ENCODE measurements around the gene COPZ1. TPM values are rescaled to one million over a fixed set of nuclear protein-coding genes. Genes with fewer than 3 reads are reported as not detected.
"Not testable (repeated sequence)": the region's sequence is repeated elsewhere in the genome, so short reads cannot be mapped to it uniquely, and the experiment has no call there.

COPZ1 gene
- total and polyA plus RNA-seq, 2 donors (not counting 3 experiments of a cell fraction or from before 2014, with no cell fraction given) = 143 to 174 TPM

DNA sequence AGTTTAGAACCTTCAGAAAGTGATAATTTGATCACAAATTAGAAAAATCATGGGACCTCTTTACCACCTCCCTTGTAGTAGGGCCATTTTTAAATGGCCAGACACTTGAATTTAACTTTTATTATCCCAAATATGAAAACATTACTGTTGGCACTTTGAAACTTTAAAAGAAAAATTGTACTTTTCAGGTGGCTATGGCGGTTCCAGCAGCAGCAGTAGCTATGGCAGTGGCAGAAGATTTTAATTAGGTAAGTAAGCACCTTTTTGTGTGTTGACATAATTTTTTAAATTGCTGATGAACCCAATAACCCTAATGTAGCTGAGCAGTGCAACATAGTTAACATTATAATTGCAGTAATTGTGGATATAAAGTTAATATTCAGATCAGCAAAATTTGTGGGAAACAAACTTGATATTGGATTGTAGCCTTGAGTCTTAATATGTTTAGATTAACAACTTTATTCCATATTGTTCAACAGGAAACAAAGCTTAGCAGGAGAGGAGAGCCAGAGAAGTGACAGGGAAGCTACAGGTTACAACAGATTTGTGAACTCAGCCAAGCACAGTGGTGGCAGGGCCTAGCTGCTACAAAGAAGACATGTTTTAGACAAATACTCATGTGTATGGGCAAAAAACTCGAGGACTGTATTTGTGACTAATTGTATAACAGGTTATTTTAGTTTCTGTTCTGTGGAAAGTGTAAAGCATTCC, 40.7 kb upstream of the COPZ1 start:
- Histone ChIP-seq H3K36me3 (ENCODE audit: control insufficient read depth in 2 of 2, extremely low read depth in 1 of 2, insufficient read depth in 2 of 2, low read length in 2 of 2) (peaks cover 20 to 37% of the 10 kb centered on the region in 2 experiments), H3K4me2 (ENCODE audit: insufficient read depth, low read length) (peak overlapping the region; percentile 95), H3K79me2 (ENCODE audit: control insufficient read depth, insufficient read depth, low read length) (peaks cover 50% of the 10 kb centered on the region), H3K4me1 (ENCODE audit: control insufficient read depth, extremely low read depth, insufficient read depth, low read length) (peaks cover 31% of the 10 kb centered on the region), H3K9ac (replicated peaks; ENCODE audit: extremely low read depth, insufficient read depth, low read length) (peak overlapping the region; percentile 20), H3K4me3 (replicated peaks in 1 of 3; ENCODE audit: insufficient read depth in 1 of 3, low read depth in 1 of 3, low read length in 3 of 3) (peak overlapping the region; percentile 6 to 71 (median 10)), H4K20me1 (replicated peaks; ENCODE audit: control insufficient read depth, extremely low read depth, insufficient read depth, low read length) (peaks cover 16% of the 10 kb centered on the region)
- H3K9me3 ChIP-seq (replicated peaks; ENCODE audit: control insufficient read depth, insufficient read depth, low read length); H3K9me1 ChIP-seq (replicated peaks; ENCODE audit: control insufficient read depth, extremely low read depth, insufficient read depth, low read length); dilution Hi-C loops (cut with MboI; ENCODE audit: extremely low pct_ligation_motif_present, low sequenced_read_pairs); FAIRE-seq; H3K27ac ChIP-seq (ENCODE audit: insufficient read depth, low read depth, low read length); H2AFZ ChIP-seq (ENCODE audit: low read depth, low read length); DNase-seq (ENCODE audit: low read depth, low spot score); H3K27me3 ChIP-seq (ENCODE audit: control insufficient read depth in 2 of 2, insufficient read depth in 2 of 2, low read length in 2 of 2): not testable (repeated sequence)
- ChIA-PET POLR2A (interaction anchor here (0.9 to 1.9 kb wide), 3 partner anchors 8 to 33 kb away, joined by 3 to 4 read pairs (median 3); no protein-coding TSS in a partner anchor), CTCF (interaction anchor here (0.7 to 3.8 kb wide), 3 partner anchors 33 to 64 kb away, joined by 3 to 20 read pairs (median 17); partner anchors contain the start of gene COPZ1)
- intact Hi-C loops (cut with micrococcal nuclease) = loop anchor here (5.0 kb wide), 2 partner anchors 128 to 148 kb away; no protein-coding TSS in a partner anchor
- TSS peak; percentile 1 for BruUV-seq (replicated peaks)

DNA sequence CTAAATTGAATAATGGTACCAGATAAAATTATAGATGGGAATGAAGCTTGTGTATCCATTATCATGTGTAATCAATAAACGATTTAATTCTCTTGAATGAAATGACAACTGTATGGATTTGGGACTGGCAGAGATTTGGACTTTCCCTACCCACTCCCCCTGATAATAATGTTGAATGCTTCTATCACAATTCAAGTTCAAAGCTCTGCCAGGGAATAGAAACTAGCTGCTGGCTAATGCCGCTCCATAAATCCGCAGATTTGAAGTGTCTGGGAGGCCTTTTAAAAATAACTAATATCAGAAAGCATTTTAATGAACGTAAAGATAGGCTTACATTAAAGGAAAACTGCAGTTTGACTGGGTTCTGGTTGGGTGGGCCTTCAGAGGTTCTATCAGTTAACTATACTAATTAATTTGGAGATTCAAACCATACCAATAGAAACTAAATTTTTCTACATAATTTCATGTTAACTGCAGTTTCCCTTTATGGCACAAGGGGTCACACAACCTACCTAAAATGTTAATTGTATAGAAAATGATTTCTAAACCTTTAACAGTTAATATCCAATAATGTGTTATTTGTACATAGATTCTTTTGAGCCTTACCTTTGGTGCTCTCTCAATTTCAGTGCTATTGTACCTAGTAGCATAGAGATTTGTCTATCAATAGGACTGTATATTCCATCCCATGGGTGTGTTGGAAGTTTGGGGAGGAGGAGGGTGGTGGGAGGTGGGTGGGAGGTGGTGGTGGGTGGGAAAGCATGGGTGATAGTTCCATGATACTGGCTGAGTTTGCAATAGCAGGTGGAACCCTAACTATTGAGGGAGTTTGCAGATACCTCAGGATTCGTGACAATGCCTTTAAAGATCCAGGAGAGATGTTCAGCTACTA, 39.5 kb upstream of the COPZ1 start:
- FAIRE-seq (no peak), DNase-seq (ENCODE audit: low read depth, low spot score) (no peak)
- Histone ChIP-seq H4K20me1 (replicated peaks; ENCODE audit: control insufficient read depth, extremely low read depth, insufficient read depth, low read length) (peaks cover 16% of the 10 kb centered on the region), H3K4me3 (replicated peaks in 1 of 3; ENCODE audit: insufficient read depth in 1 of 3, low read depth in 1 of 3, low read length in 3 of 3) (peak overlapping the region in 1 of 3 experiments; percentile 19), H3K9me3 (replicated peaks; ENCODE audit: control insufficient read depth, insufficient read depth, low read length) (no peaks in the 10 kb centered on the region), H3K36me3 (ENCODE audit: control insufficient read depth in 2 of 2, extremely low read depth in 1 of 2, insufficient read depth in 2 of 2, low read length in 2 of 2) (peaks cover 20 to 37% of the 10 kb centered on the region in 2 experiments), H2AFZ (ENCODE audit: low read depth, low read length) (no peak overlapping the region), H3K27ac (ENCODE audit: insufficient read depth, low read depth, low read length) (no peak overlapping the region), H3K9ac (replicated peaks; ENCODE audit: extremely low read depth, insufficient read depth, low read length) (no peak overlapping the region), H3K79me2 (ENCODE audit: control insufficient read depth, insufficient read depth, low read length) (peaks cover 49% of the 10 kb centered on the region), H3K9me1 (replicated peaks; ENCODE audit: control insufficient read depth, extremely low read depth, insufficient read depth, low read length) (no peaks in the 10 kb centered on the region), H3K27me3 (ENCODE audit: control insufficient read depth in 2 of 2, insufficient read depth in 2 of 2, low read length in 2 of 2) (no peaks in the 10 kb centered on the region), H3K4me2 (ENCODE audit: insufficient read depth, low read length) (peak overlapping the region; percentile 55), H3K4me1 (ENCODE audit: control insufficient read depth, extremely low read depth, insufficient read depth, low read length) (peaks cover 31% of the 10 kb centered on the region)
- TF ChIP-seq GATA2 (IDR thresholded peaks at IDR 0.05; ENCODE audit: insufficient read depth, insufficient read length, low read depth, low read length) = no peak
- TF ChIP-seq, protein P1, sequence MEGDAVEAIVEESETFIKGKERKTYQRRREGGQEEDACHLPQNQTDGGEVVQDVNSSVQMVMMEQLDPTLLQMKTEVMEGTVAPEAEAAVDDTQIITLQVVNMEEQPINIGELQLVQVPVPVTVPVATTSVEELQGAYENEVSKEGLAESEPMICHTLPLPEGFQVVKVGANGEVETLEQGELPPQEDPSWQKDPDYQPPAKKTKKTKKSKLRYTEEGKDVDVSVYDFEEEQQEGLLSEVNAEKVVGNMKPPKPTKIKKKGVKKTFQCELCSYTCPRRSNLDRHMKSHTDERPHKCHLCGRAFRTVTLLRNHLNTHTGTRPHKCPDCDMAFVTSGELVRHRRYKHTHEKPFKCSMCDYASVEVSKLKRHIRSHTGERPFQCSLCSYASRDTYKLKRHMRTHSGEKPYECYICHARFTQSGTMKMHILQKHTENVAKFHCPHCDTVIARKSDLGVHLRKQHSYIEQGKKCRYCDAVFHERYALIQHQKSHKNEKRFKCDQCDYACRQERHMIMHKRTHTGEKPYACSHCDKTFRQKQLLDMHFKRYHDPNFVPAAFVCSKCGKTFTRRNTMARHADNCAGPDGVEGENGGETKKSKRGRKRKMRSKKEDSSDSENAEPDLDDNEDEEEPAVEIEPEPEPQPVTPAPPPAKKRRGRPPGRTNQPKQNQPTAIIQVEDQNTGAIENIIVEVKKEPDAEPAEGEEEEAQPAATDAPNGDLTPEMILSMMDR (IDR thresholded peaks at IDR 0.05; ENCODE audit: extremely low read depth in 1 of 2, insufficient read depth in 1 of 2, low read depth in 1 of 2, low read length in 2 of 2) = peak; percentile 3 to 11
- dilution Hi-C loops (cut with MboI; ENCODE audit: extremely low pct_ligation_motif_present, low sequenced_read_pairs) (no loop called here), intact Hi-C loops (cut with micrococcal nuclease) (no loop called here)
- POLR2A ChIA-PET = interaction anchor here (0.6 to 0.9 kb wide), 2 partner anchors 19 to 34 kb away, joined by 3 read pairs; no protein-coding TSS in a partner anchor
- no TSS peak for BruUV-seq (replicated peaks)
- CTCF ChIA-PET = interaction anchor here (0.7 to 3.8 kb wide), 8 partner anchors 11 to 95 kb away, joined by 3 to 20 read pairs (median 6); partner anchors contain the start of gene COPZ1

Measured in endothelial cell of umbilical vein (primary cell).